ENCODE data around the gene SLC49A4. TPM values are rescaled to one million over a fixed set of nuclear protein-coding genes. Genes with fewer than 3 reads are reported as not detected.

SLC49A4 gene
- total and polyA plus RNA-seq, 2 donors (not counting 1 experiment from before 2014, with no cell fraction given), result 2.5 to 20.0 TPM

DNA sequence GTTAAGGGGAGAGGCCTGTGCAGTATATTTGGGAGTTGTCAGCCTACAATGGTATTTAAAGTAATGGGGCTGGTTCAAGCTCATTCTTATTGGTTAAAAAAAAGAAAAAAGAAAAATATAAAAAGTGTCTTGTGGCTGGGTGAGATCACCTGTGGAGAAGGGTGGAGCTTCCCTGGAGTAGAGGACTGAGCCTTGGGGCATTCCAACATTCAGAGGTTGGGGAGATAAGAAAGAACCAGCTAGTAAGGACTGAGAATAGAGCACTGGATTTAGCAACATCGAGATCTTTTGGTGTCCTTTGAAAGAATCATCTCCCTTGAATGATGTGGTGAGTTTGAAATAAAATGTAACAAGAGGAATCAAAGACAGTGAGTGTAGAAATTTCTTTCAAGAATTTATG, 5.2 kb downstream of the SLC49A4 start:
- Histone ChIP-seq H3K4me3 (ENCODE audit: control extremely low read depth in 1 of 5, extremely low read depth in 1 of 5, insufficient read depth in 1 of 5, low read depth in 2 of 5, low read length in 4 of 5) (no peak overlapping the region), H2AFZ (ENCODE audit: insufficient read depth, low read depth, low read length, poor library complexity, severe bottlenecking) (no peak overlapping the region), H3K4me1 (ENCODE audit: control insufficient read depth in 2 of 2, insufficient read depth in 2 of 2, low read length in 2 of 2) (peaks cover 8 to 13% of the 10 kb centered on the region in 2 donors), H4K20me1 (ENCODE audit: control insufficient read depth, insufficient read depth, low read length, poor library complexity, severe bottlenecking) (peaks cover 5% of the 10 kb centered on the region), H3K36me3 (replicated peaks in 1 of 2; ENCODE audit: control extremely low read depth in 1 of 2, control insufficient read depth in 1 of 2, extremely low read depth in 1 of 2, insufficient read depth in 2 of 2, low read length in 1 of 2) (no peaks in the 10 kb centered on the region), H3K9ac (ENCODE audit: low read length) (no peak overlapping the region), H3K79me2 (ENCODE audit: control insufficient read depth, insufficient read depth, low read length) (peaks cover 31% of the 10 kb centered on the region), H3K9me3 (ENCODE audit: control extremely low read depth in 1 of 3, control insufficient read depth in 2 of 3, insufficient read depth in 1 of 3, low read length in 2 of 3) (no peaks in the 10 kb centered on the region), H3K4me2 (replicated peaks; ENCODE audit: low read depth, low read length, poor library complexity, severe bottlenecking) (no peak overlapping the region), H3K27me3 (replicated peaks in 1 of 4; ENCODE audit: control extremely low read depth in 1 of 4, control insufficient read depth in 3 of 4, insufficient read depth in 4 of 4, low read length in 3 of 4) (no peaks in the 10 kb centered on the region), H3K27ac (ENCODE audit: low read length in 2 of 2) (no peak overlapping the region)
- Mint-ChIP-seq H3K4me3 (no peak overlapping the region), H3K27me3 (no peaks in the 10 kb centered on the region), H3K27ac (no peak overlapping the region), H3K4me1 (peaks cover 22% of the 10 kb centered on the region), H3K9me3 (ENCODE audit: insufficient read depth) (no peaks in the 10 kb centered on the region)
- intact Hi-C loops (cut with micrococcal nuclease), result no loop called here
- whole genome bisulfite sequencing (ENCODE audit: insufficient coverage), result no CpG with 5 or more reads among the region's 1 CpG
- DNase-seq (no peak), ATAC-seq (ENCODE audit: low read depth) (no peak)
- ChIA-PET CTCF (interaction anchor here (1.6 kb wide), 1 partner anchor 45 kb away, joined by 4 read pairs; no protein-coding TSS in a partner anchor), POLR2A (no interaction called here)
- TF ChIP-seq, protein P1, sequence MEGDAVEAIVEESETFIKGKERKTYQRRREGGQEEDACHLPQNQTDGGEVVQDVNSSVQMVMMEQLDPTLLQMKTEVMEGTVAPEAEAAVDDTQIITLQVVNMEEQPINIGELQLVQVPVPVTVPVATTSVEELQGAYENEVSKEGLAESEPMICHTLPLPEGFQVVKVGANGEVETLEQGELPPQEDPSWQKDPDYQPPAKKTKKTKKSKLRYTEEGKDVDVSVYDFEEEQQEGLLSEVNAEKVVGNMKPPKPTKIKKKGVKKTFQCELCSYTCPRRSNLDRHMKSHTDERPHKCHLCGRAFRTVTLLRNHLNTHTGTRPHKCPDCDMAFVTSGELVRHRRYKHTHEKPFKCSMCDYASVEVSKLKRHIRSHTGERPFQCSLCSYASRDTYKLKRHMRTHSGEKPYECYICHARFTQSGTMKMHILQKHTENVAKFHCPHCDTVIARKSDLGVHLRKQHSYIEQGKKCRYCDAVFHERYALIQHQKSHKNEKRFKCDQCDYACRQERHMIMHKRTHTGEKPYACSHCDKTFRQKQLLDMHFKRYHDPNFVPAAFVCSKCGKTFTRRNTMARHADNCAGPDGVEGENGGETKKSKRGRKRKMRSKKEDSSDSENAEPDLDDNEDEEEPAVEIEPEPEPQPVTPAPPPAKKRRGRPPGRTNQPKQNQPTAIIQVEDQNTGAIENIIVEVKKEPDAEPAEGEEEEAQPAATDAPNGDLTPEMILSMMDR (IDR thresholded peaks at IDR 0.05), result no peak
- TF ChIP-seq EZH2 (IDR thresholded peaks at IDR 0.05; ENCODE audit: borderline replicate concordance, insufficient read depth, low read depth, low read length, poor library complexity, severe bottlenecking), result no peak

DNA sequence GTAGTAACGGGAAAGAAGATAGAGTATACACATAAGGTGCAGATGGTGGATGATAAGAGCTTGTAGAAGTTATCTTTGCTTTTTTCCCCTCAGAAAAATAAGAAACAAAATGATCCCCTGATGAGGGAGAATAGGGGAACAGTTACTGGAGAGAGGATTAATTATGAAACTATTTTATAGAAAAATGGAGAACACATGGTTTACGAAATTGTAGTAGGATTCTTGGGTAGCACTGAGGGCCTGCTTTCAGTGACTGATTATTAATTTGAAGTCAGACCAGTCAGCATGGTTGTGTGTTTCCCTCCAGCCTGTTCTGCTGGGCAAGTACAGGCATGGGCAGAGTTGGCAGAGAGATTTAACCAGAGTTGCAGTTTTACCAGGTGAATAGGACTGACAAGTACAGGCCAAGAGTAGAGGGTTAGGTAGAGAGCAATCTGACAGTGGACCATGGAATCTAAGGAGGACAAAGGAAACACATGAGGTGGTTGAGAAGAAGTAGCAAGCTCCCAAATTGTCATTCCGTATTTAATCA, 5.9 kb downstream of the SLC49A4 start:
- Mint-ChIP-seq H3K27me3 (no peaks in the 10 kb centered on the region), H3K27ac (no peak overlapping the region), H3K4me1 (peaks cover 19% of the 10 kb centered on the region), H3K9me3 (ENCODE audit: insufficient read depth) (no peaks in the 10 kb centered on the region), H3K4me3 (no peak overlapping the region)
- 93% methylated on average over 1 of the region's 3 CpGs for WGBS (ENCODE audit: insufficient coverage)
- no peak for ATAC-seq (ENCODE audit: low read depth)
- ChIA-PET POLR2A (no interaction called here), CTCF (interaction anchor here (1.6 kb wide), 1 partner anchor 45 kb away, joined by 4 read pairs; no protein-coding TSS in a partner anchor)
- no peak overlapping the region for H2AFZ ChIP-seq (ENCODE audit: insufficient read depth, low read depth, low read length, poor library complexity, severe bottlenecking)
- no peaks in the 10 kb centered on the region for H3K9me3 ChIP-seq (ENCODE audit: control extremely low read depth in 1 of 3, control insufficient read depth in 2 of 3, insufficient read depth in 1 of 3, low read length in 2 of 3)
- H3K27me3 ChIP-seq (replicated peaks in 1 of 4; ENCODE audit: control extremely low read depth in 1 of 4, control insufficient read depth in 3 of 4, insufficient read depth in 4 of 4, low read length in 3 of 4), result no peaks in the 10 kb centered on the region
- TF ChIP-seq, protein P1 (IDR thresholded peaks at IDR 0.05), result no peak
- no peak for DNase-seq
- H3K4me2 ChIP-seq (replicated peaks; ENCODE audit: low read depth, low read length, poor library complexity, severe bottlenecking), result no peak overlapping the region
- peaks cover 3 to 8% of the 10 kb centered on the region in 2 donors for H3K4me1 ChIP-seq (ENCODE audit: control insufficient read depth in 2 of 2, insufficient read depth in 2 of 2, low read length in 2 of 2)
- intact Hi-C loops (cut with micrococcal nuclease), result no loop called here
- H3K27ac ChIP-seq (ENCODE audit: low read length in 2 of 2), result no peak overlapping the region
- peaks cover 5% of the 10 kb centered on the region for H4K20me1 ChIP-seq (ENCODE audit: control insufficient read depth, insufficient read depth, low read length, poor library complexity, severe bottlenecking)
- peaks cover 24% of the 10 kb centered on the region for H3K79me2 ChIP-seq (ENCODE audit: control insufficient read depth, insufficient read depth, low read length)
- no peak overlapping the region for H3K4me3 ChIP-seq (ENCODE audit: control extremely low read depth in 1 of 5, extremely low read depth in 1 of 5, insufficient read depth in 1 of 5, low read depth in 2 of 5, low read length in 4 of 5)
- H3K36me3 ChIP-seq (replicated peaks in 1 of 2; ENCODE audit: control extremely low read depth in 1 of 2, control insufficient read depth in 1 of 2, extremely low read depth in 1 of 2, insufficient read depth in 2 of 2, low read length in 1 of 2), result no peaks in the 10 kb centered on the region
- H3K9ac ChIP-seq (ENCODE audit: low read length), result no peak overlapping the region

Data from B cell (primary cell).